Fibroblast of skin of right quadriceps (primary cell): ENCODE results near the gene NFIA.

ENCODE experiments used
- DNase-seq: peaks from one replicate; pipeline ENCODE4 v3.0.0-alpha.2; 2013

Gene NFIA

GRCh38 chr1:61348025-61348665 lies 265.8 kb downstream of the NFIA start:
- no peak for DNase-seq

GRCh38 chr1:61352845-61353435 lies 270.6 kb downstream of the NFIA start:
- DNase-seq, result no peak

GRCh38 chr1:61353797-61354406 lies 271.5 kb downstream of the NFIA start:
- DNase-seq, result no peak

- no peak for DNase-seq
Measured at GRCh38 chr1:61356016-61356415, 273.7 kb downstream of the NFIA start.

GRCh38 chr1:61356995-61357394 lies 274.6 kb downstream of the NFIA start:
- no peak for DNase-seq

GRCh38 chr1:61357539-61357938 lies 275.2 kb downstream of the NFIA start:
- no peak for DNase-seq

GRCh38 chr1:61358770-61359455 lies 276.6 kb downstream of the NFIA start:
- DNase-seq, result no peak

GRCh38 chr1:61361931-61362330 lies 279.6 kb downstream of the NFIA start:
- no peak for DNase-seq

- DNase-seq, result no peak
Measured at GRCh38 chr1:61362351-61362750, 280.0 kb downstream of the NFIA start.

- no peak for DNase-seq
Measured at GRCh38 chr1:61368366-61368765, 286.0 kb downstream of the NFIA start.

GRCh38 chr1:61368876-61369275 lies 286.5 kb downstream of the NFIA start:
- no peak for DNase-seq

GRCh38 chr1:61370177-61370912 lies 288.0 kb downstream of the NFIA start:
- no peak for DNase-seq

- no peak for DNase-seq
Measured at GRCh38 chr1:61370913-61371279, 288.5 kb downstream of the NFIA start.

GRCh38 chr1:61372944-61373343 lies 290.6 kb downstream of the NFIA start:
- no peak for DNase-seq

- DNase-seq, result no peak
Measured at GRCh38 chr1:61374156-61374555, 291.8 kb downstream of the NFIA start.

GRCh38 chr1:61375082-61375880 lies 292.9 kb downstream of the NFIA start:
- DNase-seq, result no peak

- DNase-seq, result no peak
Measured at GRCh38 chr1:61376151-61376550, 293.8 kb downstream of the NFIA start.

GRCh38 chr1:61377242-61377958 lies 295.0 kb downstream of the NFIA start:
- no peak for DNase-seq

- no peak for DNase-seq
Measured at GRCh38 chr1:61378494-61379180, 296.3 kb downstream of the NFIA start.

- DNase-seq, result no peak
Measured at GRCh38 chr1:61379693-61380092, 297.3 kb downstream of the NFIA start.

GRCh38 chr1:61380561-61380960 lies 298.2 kb downstream of the NFIA start:
- no peak for DNase-seq
